H9 (cell line): ENCODE results near the gene VGLL2. TPM values are rescaled to one million over a fixed set of nuclear protein-coding genes. Genes with fewer than 3 reads are reported as not detected.

ENCODE experiments used
- DNase-seq: peaks from one replicate; pipeline ENCODE4 v3.0.0-alpha.2; 2017
- H2AFZ ChIP-seq: one replicate; pipeline ENCODE4 v1.6.1; 2013; ENCODE audit warnings: mild to moderate bottlenecking, low read length, control low read depth, moderate library complexity
- H2AK5ac ChIP-seq: 2 replicates; pipeline ENCODE4 v1.6.1; 2013; ENCODE audit warnings: low read length, control low read depth, mixed read lengths; ENCODE audit not compliant: insufficient read length
- H2BK120ac ChIP-seq: one replicate; pipeline ENCODE4 v1.6.1; 2013; ENCODE audit warnings: low read depth, mild to moderate bottlenecking, low read length, control low read depth, inconsistent platforms; ENCODE audit not compliant: poor library complexity, severe bottlenecking
- H2BK12ac ChIP-seq: 2 replicates; pipeline ENCODE4 v1.6.1; 2013; ENCODE audit warnings: low read length, control low read depth, mixed read lengths, low read depth; ENCODE audit not compliant: insufficient read length
- H2BK15ac ChIP-seq: 2 replicates; pipeline ENCODE4 v1.6.1; 2013; ENCODE audit warnings: low read depth, low read length, control low read depth
- H2BK20ac ChIP-seq: one replicate; pipeline ENCODE4 v1.6.1; 2013; ENCODE audit warnings: low read depth, mild to moderate bottlenecking, low read length, control low read depth, inconsistent platforms; ENCODE audit not compliant: poor library complexity, severe bottlenecking
- H2BK5ac ChIP-seq: 2 replicates; pipeline ENCODE4 v1.6.1; 2013; ENCODE audit warnings: low read length, control low read depth, mixed read lengths; ENCODE audit not compliant: insufficient read length
- H3K14ac ChIP-seq: 2 replicates; pipeline ENCODE4 v1.6.1; 2013; ENCODE audit warnings: low read length, control low read depth; ENCODE audit not compliant: insufficient read depth
- H3K18ac ChIP-seq: 2 replicates; pipeline ENCODE4 v1.6.1; 2013; ENCODE audit warnings: low read depth, mild to moderate bottlenecking, mixed read lengths, low read length, control low read depth; ENCODE audit not compliant: insufficient read length
- H3K23ac ChIP-seq: 2 replicates; pipeline ENCODE4 v1.6.1; 2013; ENCODE audit warnings: low read length, control low read depth, mixed read lengths, low read depth; ENCODE audit not compliant: insufficient read length
- H3K23me2 ChIP-seq: 2 replicates; pipeline ENCODE4 v1.6.1; 2013; ENCODE audit warnings: low read depth, mild to moderate bottlenecking, mixed read lengths, low read length, control low read depth; ENCODE audit not compliant: insufficient read length, poor library complexity, severe bottlenecking
- H3K27ac ChIP-seq: 2 replicates; pipeline ENCODE4 v1.5.1; 2013; ENCODE audit warnings: low read length, control low read depth, mixed read lengths, low read depth; ENCODE audit not compliant: insufficient read length
- H3K27me3 ChIP-seq: 2 replicates; pipeline ENCODE4 v1.6.1; 2013; ENCODE audit warnings: low read length, control low read depth, inconsistent platforms; ENCODE audit not compliant: insufficient read depth
- H3K4ac ChIP-seq: 2 replicates; pipeline ENCODE4 v1.6.1; 2013; ENCODE audit warnings: low read depth, mild to moderate bottlenecking, control low read depth, inconsistent platforms, low read length, moderate library complexity
- H3K4me1 ChIP-seq: 2 replicates; pipeline ENCODE4 v1.6.1; 2013; ENCODE audit warnings: low read length, control low read depth, inconsistent platforms; ENCODE audit not compliant: insufficient read depth
- H3K4me2 ChIP-seq: 2 replicates; pipeline ENCODE4 v1.6.1; 2013; ENCODE audit warnings: low read length, control low read depth, mixed read lengths; ENCODE audit not compliant: insufficient read length, insufficient read depth
- H3K56ac ChIP-seq: 2 replicates; pipeline ENCODE4 v1.6.1; 2013; ENCODE audit warnings: low read depth, mild to moderate bottlenecking, mixed read lengths, low read length, control low read depth; ENCODE audit not compliant: insufficient read length
- H3K79me1 ChIP-seq: 2 replicates; pipeline ENCODE4 v1.6.1; 2013; ENCODE audit warnings: low read depth, mild to moderate bottlenecking, moderate library complexity, low read length, control low read depth, inconsistent platforms; ENCODE audit not compliant: insufficient read depth, poor library complexity, severe bottlenecking
- H3K79me2 ChIP-seq: 2 replicates; pipeline ENCODE4 v1.6.1; 2013; ENCODE audit warnings: low read length, control low read depth, inconsistent platforms; ENCODE audit not compliant: insufficient read depth
- H3K9ac ChIP-seq: 2 replicates; pipeline ENCODE4 v1.6.1; 2013; ENCODE audit warnings: low read length, control low read depth, mixed read lengths; ENCODE audit not compliant: insufficient read length; ENCODE audit errors: extremely low read depth
- H3K9me3 ChIP-seq: one replicate; pipeline ENCODE4 v1.6.1; 2013; ENCODE audit warnings: low read depth, low read length, inconsistent platforms; ENCODE audit not compliant: control insufficient read depth
- H3T11ph ChIP-seq: one replicate; pipeline ENCODE4 v1.6.1; 2013; ENCODE audit warnings: mild to moderate bottlenecking, low read length, control low read depth, inconsistent platforms
- H4K20me1 ChIP-seq: one replicate; pipeline ENCODE4 v1.6.1; 2013; ENCODE audit not compliant: control insufficient read depth, insufficient read length, insufficient read depth
- H4K5ac ChIP-seq: 2 replicates; pipeline ENCODE4 v1.6.1; 2013; ENCODE audit warnings: low read depth, mild to moderate bottlenecking, mixed read lengths, low read length, control low read depth; ENCODE audit not compliant: insufficient read length
- H4K8ac ChIP-seq: replicated peaks from 2 replicates; pipeline ENCODE4 v1.6.1; 2013; ENCODE audit warnings: low read length, control low read depth, mixed read lengths, low read depth; ENCODE audit not compliant: insufficient read length
- H4K91ac ChIP-seq: 2 replicates; pipeline ENCODE4 v1.6.1; 2013; ENCODE audit warnings: low read depth, mild to moderate bottlenecking, moderate library complexity, mixed read lengths, low read length, control low read depth; ENCODE audit not compliant: insufficient read length
- H3K27ac Mint-ChIP-seq, 3 experiments: 2 replicates in 2 of 3; 3 replicates in 1 of 3; pipeline ENCODE4 v1.8.0; 2020 to 2021; ENCODE audit warnings: mixed read lengths in 3 of 3, mild to moderate bottlenecking in 1 of 3, moderate library complexity in 1 of 3
- H3K27me3 Mint-ChIP-seq: 2 replicates; pipeline ENCODE4 v1.8.0; 2021; ENCODE audit warnings: low read depth, mild to moderate bottlenecking, moderate library complexity, mixed read lengths
- H3K36me3 Mint-ChIP-seq, 3 experiments: 2 replicates in 2 of 3; 3 replicates in 1 of 3; pipeline ENCODE4 v1.8.0; 2020 to 2021; ENCODE audit warnings: low read depth in 3 of 3, mixed read lengths in 3 of 3; ENCODE audit not compliant: insufficient read depth in 1 of 3
- H3K4me1 Mint-ChIP-seq, 2 experiments: 2 replicates each; pipeline ENCODE4 v1.8.0; 2020; ENCODE audit warnings: mixed read lengths in 2 of 2
- H3K4me3 Mint-ChIP-seq, 2 experiments: 2 replicates in 1 of 2; 3 replicates in 1 of 2; pipeline ENCODE4 v1.8.0; 2020 to 2021; ENCODE audit warnings: mild to moderate bottlenecking in 2 of 2, mixed read lengths in 2 of 2, moderate library complexity in 1 of 2
- H3K9me3 Mint-ChIP-seq, 2 experiments: 2 replicates in 1 of 2; 3 replicates in 1 of 2; pipeline ENCODE4 v1.8.0; 2020; ENCODE audit warnings: mild to moderate bottlenecking in 2 of 2, mixed read lengths in 2 of 2, moderate library complexity in 1 of 2
- CTCF ChIP-seq: fragments of 200-600 bp; sonication (generic); conservative IDR thresholded peaks from 3 replicates; pipeline ENCODE4 v1.8.0; 2021; ENCODE audit warnings: antibody characterized with exemption, mild to moderate bottlenecking
- WGBS: extraction: QIAGEN DNeasy Blood & Tissue Kit; methylation state at CpG from one replicate; pipeline ENCODE4 v1.1.7; 2013; ENCODE audit warnings: missing lambda C conversion rate, low lambda C conversion rate, mixed read lengths; ENCODE audit not compliant: insufficient read length; ENCODE audit errors: extremely low coverage; 5-methylcytosine and 5-hydroxymethylcytosine counted together
- total RNA-seq: library from RNA; stranded (reverse); gene quantifications from 2 replicates; pipeline ENCODE4 v1.2.1, GENCODE V29; 2021

The VGLL2 gene
- total RNA-seq, 1 experiment from 2014 or later: not detected

GRCh38 chr6:117303323-117303722, 38.0 kb downstream of the VGLL2 start:
- H2BK20ac ChIP-seq: no peak overlapping the region
- H3K9me3 ChIP-seq: no peaks in the 10 kb centered on the region
- H3K27ac ChIP-seq: no peak overlapping the region
- no peaks in the 10 kb centered on the region for H3K27me3 ChIP-seq
- H3K23ac ChIP-seq: no peak overlapping the region
- Mint-ChIP-seq H3K36me3 (no peaks in the 10 kb centered on the region), H3K4me1 (no peaks in the 10 kb centered on the region), H3K9me3 (no peaks in the 10 kb centered on the region), H3K4me3 (no peak overlapping the region), H3K27me3 (no peaks in the 10 kb centered on the region; the same call in none of the 2 replicates), H3K27ac (no peak overlapping the region)
- H3K18ac ChIP-seq: no peak overlapping the region
- H3K79me2 ChIP-seq: no peaks in the 10 kb centered on the region
- no peak overlapping the region for H4K91ac ChIP-seq
- no peak overlapping the region for H2BK120ac ChIP-seq
- no peak overlapping the region for H2AFZ ChIP-seq
- no peak overlapping the region for H4K5ac ChIP-seq
- H3K56ac ChIP-seq: no peak overlapping the region
- H3K23me2 ChIP-seq: no peaks in the 10 kb centered on the region
- no peak overlapping the region for H3T11ph ChIP-seq
- DNase-seq: no peak
- no peak overlapping the region for H3K4ac ChIP-seq
- H2BK5ac ChIP-seq: no peak overlapping the region
- no peak overlapping the region for H2BK15ac ChIP-seq
- H3K9ac ChIP-seq: no peak overlapping the region
- no peak overlapping the region for H3K14ac ChIP-seq
- no peak overlapping the region for H3K4me2 ChIP-seq
- no peak overlapping the region for H4K8ac ChIP-seq
- H3K4me1 ChIP-seq: no peaks in the 10 kb centered on the region
- no peaks in the 10 kb centered on the region for H4K20me1 ChIP-seq
- H2BK12ac ChIP-seq: no peak overlapping the region
- WGBS: no CpG with 5 or more reads among the region's 3 CpGs
- H2AK5ac ChIP-seq: no peak overlapping the region
- no peaks in the 10 kb centered on the region for H3K79me1 ChIP-seq
- TF ChIP-seq CTCF: no peak
